GM12878 (cell line): Measurements from ENCODE around the gene SUV39H1.

Experiments
- CHD2 ChIP-seq: IDR thresholded peaks from 2 replicates; pipeline ENCODE4 v1.6.1; 2011; ENCODE audit warnings: low read depth, low read length, improper control_type of control experiment, borderline replicate concordance
- JUNB ChIP-seq: IDR thresholded peaks from 2 replicates; pipeline ENCODE4 v1.6.1; 2016; ENCODE audit warnings: antibody characterized with exemption, mild to moderate bottlenecking
- MEF2A ChIP-seq: IDR thresholded peaks from 2 replicates; pipeline ENCODE4 v1.6.1; 2011; ENCODE audit warnings: low read depth, mild to moderate bottlenecking, low read length, moderate library complexity; ENCODE audit not compliant: insufficient read depth
- MYC ChIP-seq: IDR thresholded peaks from 2 replicates; pipeline ENCODE4 v1.6.1; 2011; ENCODE audit warnings: mild to moderate bottlenecking, low read length, moderate library complexity, inconsistent platforms; ENCODE audit not compliant: insufficient read depth, insufficient replicate concordance, insufficient read length, severe bottlenecking
- SIX5 ChIP-seq: IDR thresholded peaks from 2 replicates; pipeline ENCODE4 v1.6.1; 2011; ENCODE audit warnings: mild to moderate bottlenecking, low read depth, low read length, moderate library complexity; ENCODE audit not compliant: severe bottlenecking
- TAF1 ChIP-seq: IDR thresholded peaks from 2 replicates; pipeline ENCODE4 v1.6.1; 2011; ENCODE audit warnings: mild to moderate bottlenecking, low read depth, low read length, borderline replicate concordance
- YBX1 ChIP-seq: fragments of 450-650 bp; IDR thresholded peaks from 2 replicates; pipeline ENCODE4 v1.6.1; 2016; ENCODE audit warnings: antibody characterized with exemption
- ZNF24 ChIP-seq: fragments of 450-650 bp; IDR thresholded peaks from 2 replicates; pipeline ENCODE4 v1.6.1; 2017; ENCODE audit warnings: antibody characterized with exemption, mild to moderate bottlenecking

DNA sequence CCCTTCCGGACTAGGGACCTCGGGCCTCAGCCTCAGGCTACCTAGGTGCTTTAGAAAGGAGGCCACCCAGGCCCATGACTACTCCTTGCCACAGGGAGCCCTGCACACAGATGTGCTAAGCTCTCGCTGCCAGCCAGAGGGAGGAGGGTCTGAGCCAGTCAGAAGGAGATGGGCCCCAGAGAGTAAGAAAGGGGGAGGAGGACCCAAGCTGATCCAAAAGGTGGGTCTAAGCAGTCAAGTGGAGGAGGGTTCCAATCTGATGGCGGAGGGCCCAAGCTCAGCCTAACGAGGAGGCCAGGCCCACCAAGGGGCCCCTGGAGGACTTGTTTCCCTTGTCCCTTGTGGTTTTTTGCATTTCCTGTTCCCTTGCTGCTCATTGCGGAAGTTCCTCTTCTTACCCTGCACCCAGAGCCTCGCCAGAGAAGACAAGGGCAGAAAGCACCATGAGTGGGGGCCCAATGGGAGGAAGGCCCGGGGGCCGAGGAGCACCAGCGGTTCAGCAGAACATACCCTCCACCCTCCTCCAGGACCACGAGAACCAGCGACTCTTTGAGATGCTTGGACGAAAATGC, 13.0 kb upstream of the SUV39H1 start, which contains the start of gene WAS:
- 0 out of 2 replicates have a peak, but pooled peaks have one; percentile 11 for TF ChIP-seq JUNB
- TF ChIP-seq CHD2: no peak
- no peak for TF ChIP-seq ZNF24
- no peak for TF ChIP-seq YBX1
- TF ChIP-seq MEF2A: no peak
- no peak for TF ChIP-seq SIX5
- TF ChIP-seq MYC: no peak
- TF ChIP-seq TAF1: peak; percentile 53; the same call in 1 of the 2 replicates
